ENCODE data around the gene SPON1. TPM values are rescaled to one million over a fixed set of nuclear protein-coding genes. Genes with fewer than 3 reads are reported as not detected.

SPON1 gene
- total and polyA plus RNA-seq, 2 experiments from 2014 or later = 2.9 to 6.4 TPM

- peaks cover 19% of the 10 kb centered on the region; the same call in 2 of the 3 replicates for H3K4me1 Mint-ChIP-seq
- no peaks in the 10 kb centered on the region for H3K36me3 Mint-ChIP-seq (ENCODE audit: low read depth)
- TF ChIP-seq EZH2phosphoT487 (IDR thresholded peaks at IDR 0.05; ENCODE audit: unreplicated experiment) (no peak), EZH2 (IDR thresholded peaks at IDR 0.05; ENCODE audit: low read depth, unreplicated experiment) (no peak), JUNB (IDR thresholded peaks at IDR 0.05; ENCODE audit: unreplicated experiment) (no peak), ZNF462 (CRISPR knock-in tag; IDR thresholded peaks at IDR 0.05) (no peak), REST (IDR thresholded peaks at IDR 0.05; ENCODE audit: unreplicated experiment) (no peak), CREB1 (CRISPR knock-in tag; IDR thresholded peaks at IDR 0.05; ENCODE audit: low read depth) (no peak)
- Histone ChIP-seq H3F3A (replicated peaks; ENCODE audit: low read depth) (no peaks in the 10 kb centered on the region), H4K20me1 (replicated peaks; ENCODE audit: insufficient read depth) (no peaks in the 10 kb centered on the region), H2AFZ (no peak overlapping the region), H3K4me2 (no peak overlapping the region), H3K27ac (ENCODE audit: low read depth) (no peak overlapping the region), H3K4me1 (ENCODE audit: insufficient read depth) (peaks cover 11% of the 10 kb centered on the region; the same call in 1 of the 2 replicates), H3K36me3 (ENCODE audit: insufficient read depth) (no peaks in the 10 kb centered on the region), H3K79me2 (replicated peaks; ENCODE audit: insufficient read depth) (no peaks in the 10 kb centered on the region), H3K27me3 (ENCODE audit: insufficient read depth) (no peaks in the 10 kb centered on the region), H3K9me2 (ENCODE audit: insufficient read depth) (no peaks in the 10 kb centered on the region), H3K4me3 (no peak overlapping the region)
- DNase-seq (ENCODE audit: low spot score) = no peak
- H3K4me3 Mint-ChIP-seq = no peak overlapping the region
- H3K9me3 Mint-ChIP-seq = no peaks in the 10 kb centered on the region; the same call in 2 of the 3 replicates
- H3K27ac Mint-ChIP-seq = no peak overlapping the region
- peaks cover 6% of the 10 kb centered on the region for H3K27me3 Mint-ChIP-seq (ENCODE audit: insufficient read depth, low read depth, poor library complexity)
- ATAC-seq = no peak
Observed at GRCh38 chr11:14026961-14027360, 64.4 kb downstream of the SPON1 start.
